Nucleus accumbens (tissue), 56 donors: ENCODE measurements around the gene WNT5B.
A peak's percentile ranks its signal among the peaks of the same experiment; 100 is the strongest.
"Not testable (repeated sequence)": the region's sequence is repeated elsewhere in the genome, so short reads cannot be mapped to it uniquely, and the experiment has no call there.

Experiments used
- DNase-seq, 56 donors: peaks; one replicate each; lab custom pipeline; 2025; lab: John Stamatoyannopoulos, UW

Gene WNT5B

DNA sequence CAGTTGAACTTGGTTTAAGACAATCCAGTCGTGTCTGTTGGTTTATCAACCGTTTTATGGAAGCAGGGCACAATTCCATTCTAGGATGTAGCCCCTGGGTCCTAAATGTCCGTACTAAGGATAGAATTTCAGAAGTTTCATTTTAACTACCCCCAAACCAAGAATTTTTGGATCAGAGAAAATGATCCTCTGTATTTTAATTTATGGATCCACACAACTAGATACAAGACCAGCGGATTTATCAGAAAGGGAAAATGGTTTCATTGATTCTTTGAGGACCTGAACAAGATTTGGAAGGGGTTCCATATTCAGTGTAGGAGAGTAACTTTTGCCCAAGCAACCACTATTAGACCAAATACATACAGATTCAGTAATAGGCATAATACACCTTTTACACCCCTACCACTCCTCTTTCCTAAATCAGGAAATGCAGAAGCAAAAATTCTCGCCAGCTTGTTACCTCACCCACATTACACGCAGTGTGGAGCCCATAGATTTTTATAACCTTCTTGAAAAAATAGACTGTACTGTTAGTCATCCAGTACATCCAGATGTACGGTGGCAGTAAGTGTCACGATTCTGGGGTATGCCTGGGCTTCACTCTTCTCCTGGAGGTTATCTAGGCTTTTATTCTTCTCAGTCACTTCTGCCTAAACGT, 33.2 kb upstream of the WNT5B start:
- no peak for DNase-seq

DNA sequence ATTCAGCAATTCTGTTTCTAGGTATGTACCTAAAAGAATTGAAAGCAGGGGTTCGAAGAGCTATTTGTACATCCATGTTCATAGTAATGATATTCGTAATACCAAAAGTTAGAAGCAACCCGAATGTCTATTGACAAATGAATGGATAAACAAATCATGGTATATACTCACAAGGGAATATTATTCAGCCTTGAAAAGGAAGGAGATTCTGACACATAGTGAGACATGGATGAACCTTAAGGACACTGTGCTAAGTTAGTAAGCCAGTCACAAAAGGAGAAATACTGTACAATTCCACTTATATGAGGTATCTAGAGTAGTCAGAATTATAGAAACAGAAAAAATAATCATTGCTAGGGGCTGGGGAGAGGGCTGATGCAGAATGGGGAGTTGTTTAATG, 30.3 kb upstream of the WNT5B start:
- no peak for DNase-seq

DNA sequence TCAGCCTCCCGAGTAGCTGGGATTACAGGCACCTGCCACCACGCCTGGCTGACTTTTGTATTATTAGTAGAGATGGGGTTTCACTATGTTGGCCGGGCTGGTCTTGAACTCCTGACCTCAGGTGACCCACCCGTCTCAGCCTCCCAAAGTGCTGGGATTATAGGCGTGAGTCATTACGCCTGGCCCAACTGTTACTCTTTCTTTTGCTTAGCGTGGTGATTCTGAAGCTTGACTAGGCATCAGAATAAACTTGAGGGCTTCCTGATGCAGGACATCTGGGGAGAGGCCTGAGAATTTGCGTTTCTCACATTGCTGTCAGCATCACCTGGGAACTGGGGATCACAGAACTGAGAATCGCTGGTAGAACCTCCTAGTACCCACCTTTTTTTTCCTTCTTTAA, 26.3 kb upstream of the WNT5B start:
- not testable (repeated sequence) for DNase-seq

DNA sequence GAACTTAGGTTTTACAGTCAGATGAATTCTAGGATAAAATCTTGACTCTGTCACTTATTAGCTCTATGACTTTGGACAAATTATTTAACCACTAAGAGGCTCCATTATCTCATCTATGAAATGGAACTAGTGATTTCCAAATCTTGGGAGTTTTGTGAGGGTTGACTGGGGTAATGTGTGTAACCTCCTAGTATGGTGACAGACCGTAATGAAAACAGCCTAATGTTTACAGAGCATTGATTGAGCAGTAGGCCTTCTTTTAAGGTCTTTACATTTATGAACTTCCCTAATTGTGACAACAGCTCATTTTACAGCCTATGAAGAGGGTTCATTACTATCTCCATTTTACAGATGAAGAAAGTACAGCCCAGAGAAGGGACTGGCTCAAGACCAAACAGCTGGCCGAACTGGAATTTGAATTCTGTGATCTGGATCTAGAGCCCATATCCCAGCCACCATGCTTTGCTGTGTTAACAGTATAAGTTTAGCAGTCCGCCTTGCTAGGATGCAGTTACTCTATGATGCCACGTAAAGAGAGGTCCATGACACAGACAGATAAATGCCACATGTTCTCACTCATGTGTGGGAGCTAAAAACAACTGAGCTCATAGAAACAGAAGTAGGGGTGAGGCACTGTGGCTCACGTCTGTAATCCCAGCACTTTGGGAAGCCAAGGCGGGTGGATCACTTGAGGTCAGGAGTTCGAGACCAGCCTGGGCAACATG, 25.6 kb upstream of the WNT5B start:
- no peak for DNase-seq

DNA sequence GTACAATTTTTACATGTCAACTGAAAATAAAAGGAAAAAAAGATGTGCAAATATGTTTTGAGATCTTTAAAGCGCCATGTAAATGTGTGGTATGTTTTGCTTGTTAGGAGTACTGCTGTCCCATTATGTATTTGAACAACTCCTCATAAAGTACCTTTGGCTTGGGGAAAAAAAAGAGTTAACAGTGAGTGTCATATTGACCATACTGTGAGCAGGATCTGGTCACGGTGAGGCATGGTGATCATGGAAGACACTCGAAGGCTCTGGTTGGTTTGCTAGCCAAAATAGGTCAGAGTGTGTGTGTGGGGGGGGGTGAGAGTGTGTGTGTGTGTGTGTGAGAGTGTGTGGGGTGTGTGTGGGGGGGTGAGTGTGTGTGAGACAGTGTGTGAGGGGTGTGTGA, 24.6 kb upstream of the WNT5B start:
- DNase-seq: no peak

DNA sequence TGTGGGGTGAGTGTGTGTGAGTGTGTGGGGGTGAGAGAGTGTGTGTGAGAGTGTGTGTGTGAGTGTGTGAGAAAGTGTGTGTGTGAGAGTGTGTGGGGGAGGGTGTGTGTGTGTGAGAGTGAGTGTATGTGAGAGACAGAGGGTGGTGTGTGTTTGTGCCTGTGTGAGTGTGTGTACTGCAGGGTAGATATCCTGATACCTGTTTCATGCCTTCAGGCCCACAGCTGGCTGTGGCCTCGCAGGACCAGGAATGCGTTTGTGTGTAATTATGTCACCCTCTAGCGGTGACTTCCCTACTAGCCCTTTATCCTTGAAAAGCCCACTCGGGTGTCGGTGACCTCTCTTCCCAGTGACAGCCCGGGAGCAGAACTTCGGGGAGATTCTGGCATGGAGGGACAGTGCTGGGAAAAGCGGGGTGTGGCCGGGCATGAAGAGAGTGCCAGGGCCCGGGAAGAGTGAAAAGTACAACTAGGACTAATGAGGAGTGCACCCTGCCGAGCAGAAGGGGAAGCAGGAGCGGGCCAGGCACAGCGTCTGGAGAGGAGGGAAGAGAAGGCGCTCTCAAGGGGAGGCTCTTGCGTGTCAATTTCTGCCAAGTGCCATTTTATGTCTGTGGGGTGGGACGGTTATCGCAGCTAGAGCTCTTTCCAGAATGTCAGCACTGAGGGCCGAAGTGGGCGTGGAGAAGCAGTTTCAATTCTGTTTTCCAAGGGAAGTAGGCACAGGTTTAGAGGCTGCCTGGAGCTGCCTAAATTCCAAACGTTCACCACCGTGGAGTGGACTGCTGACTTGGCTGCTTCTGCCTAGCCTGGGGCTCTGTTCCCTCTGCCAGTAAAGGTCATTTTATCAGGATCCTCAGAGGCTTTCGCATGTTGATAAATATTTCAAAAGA, 23.7 kb upstream of the WNT5B start:
- peak in 48 of 56 donors; percentile 25 to 86 (median 64) for DNase-seq

DNA sequence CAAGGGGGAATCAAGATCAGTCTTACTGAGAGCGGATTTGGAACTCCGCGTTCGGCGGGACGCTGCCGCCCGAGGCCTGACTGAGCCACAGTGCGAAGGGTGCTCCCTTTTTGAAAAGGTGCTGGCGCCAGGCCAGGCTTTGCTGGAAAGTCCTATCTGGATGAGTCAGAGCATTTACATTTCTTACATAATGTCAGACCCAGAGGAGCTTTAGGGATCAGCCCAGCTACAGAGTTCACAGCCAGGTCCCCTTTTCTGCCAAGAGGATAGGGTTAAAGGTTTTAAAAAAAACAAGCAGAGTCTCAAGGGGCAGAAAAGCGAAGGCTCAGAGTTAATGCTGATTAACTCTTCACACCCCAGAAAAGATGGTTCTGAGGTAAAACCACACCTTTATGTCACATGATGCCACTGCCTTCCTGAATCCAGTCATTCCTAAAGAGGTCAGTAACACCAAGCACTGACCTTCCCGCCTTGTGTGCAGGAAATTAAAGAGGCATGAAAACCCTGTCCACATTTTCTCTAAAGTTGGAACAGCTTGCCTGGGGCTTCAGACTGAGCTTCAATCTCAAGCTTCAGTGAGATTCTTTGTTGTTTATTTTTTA, 22.9 kb upstream of the WNT5B start:
- peak in 34 of 56 donors; percentile 6 to 83 (median 48) for DNase-seq

DNA sequence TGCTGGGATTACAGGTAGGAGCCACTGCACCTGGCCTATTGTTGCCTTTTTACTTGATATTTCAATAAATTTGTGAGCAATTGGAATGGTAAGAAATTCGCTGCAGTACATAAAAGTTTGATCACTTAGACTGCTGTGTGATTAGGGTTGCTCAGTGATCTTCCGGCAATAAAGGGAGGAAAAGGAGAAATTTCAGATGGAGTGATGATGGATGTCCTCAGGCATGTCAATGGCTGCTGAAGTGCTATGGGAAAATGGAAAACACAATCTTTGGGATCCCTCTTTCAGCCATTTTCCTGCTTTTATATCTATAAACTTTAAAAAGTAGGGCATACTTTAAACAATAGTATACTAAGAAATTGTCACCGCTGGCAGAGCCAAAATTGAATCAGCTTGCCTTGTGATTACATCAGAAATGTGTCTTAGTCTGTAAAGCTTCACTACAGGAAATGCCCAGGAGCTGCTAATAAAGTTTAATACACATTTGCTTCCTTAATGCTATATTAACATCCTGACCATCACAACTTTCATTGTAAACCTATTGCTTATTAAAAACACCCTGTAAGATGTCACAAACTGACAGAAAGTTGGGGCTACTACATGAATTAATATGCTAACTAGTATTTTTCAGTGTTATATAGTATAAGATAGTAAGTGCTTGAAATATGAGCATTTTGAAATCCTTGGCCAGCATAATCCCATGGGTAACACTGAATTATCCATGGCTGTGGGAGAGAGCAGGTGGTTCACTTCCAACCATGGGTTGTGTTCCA, 20.9 kb upstream of the WNT5B start:
- DNase-seq: no peak

DNA sequence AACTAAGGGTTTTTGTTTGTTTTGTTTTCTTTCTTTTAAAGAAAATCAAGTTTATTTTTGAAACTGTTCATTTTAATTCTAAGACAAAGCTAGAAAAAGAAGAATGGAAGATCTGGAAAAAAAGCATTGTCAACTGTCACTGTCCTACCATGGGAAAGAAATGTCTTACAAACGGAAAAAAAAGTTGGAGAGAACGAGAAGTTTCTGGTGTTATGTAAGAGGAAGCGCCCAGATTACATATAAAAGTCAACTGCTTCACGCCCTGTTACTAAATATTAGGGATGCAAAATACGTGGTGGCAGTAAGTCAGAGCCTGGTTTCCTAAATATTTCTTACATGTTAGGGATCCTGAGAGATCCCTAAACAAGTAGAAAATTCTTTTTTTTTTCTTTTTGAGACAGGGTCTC, 20.3 kb upstream of the WNT5B start:
- no peak for DNase-seq

DNA sequence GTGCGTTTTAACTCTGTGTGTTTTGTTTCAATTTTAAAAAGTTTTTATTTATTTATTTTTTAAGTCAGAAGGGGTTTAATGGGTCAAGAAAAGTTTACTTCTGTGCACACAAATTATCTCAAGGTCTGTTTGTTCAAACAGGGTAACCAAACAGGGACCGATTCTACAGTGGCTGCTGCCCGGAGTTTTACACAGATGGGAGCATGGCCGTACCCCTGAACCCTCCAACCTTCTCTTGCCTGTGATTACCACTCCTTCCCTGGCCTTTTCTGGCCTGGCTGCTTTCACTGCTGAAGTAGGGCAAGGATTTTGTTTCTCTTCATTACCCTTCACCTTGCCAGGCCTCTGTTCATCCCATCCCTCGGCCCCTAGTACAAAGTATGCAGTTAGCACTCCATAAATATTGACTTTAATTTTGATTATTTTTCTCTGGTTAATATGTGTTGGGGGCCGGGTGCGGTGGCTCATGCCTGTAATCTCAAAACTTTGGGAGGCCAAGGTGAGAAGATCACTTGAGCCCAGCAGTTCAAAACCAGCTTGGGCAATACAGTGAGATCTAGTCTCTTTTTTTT, 18.9 kb upstream of the WNT5B start:
- no peak for DNase-seq

DNA sequence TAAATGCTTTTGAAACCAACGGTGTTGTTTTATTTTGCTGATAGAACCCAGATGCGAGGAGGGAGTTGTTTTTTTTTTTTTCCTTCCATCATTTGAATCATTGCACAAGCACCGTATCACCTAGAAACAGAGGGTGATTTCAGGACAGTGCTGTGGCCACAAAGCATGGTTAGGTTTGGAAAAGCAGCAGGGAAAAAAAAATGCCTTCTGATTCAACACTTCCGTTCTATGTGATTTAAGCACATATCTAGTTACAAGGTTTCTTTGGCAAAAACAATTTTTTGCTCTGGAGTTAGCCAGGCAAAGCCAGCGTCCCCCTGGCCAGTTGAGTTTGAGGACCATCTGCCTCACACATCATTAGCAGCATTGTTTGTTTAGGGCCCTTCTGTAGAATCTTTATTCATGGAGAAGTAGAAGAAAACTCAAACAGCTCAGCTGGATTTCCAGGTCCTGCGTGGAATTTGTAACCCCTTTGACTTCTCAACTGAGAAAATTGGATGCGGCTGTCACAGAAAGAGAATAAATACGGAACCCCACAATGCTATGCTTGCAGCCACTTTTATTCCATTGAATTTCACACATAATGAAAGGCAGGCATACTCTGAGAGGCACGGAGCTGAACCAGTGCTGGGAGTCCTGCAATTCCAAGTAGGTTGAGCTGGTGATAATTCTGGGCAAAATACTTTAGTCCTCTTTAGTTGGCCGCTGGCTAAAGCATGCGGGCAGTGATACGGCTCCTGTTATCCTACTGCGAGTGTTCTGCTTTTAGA, 17.0 kb upstream of the WNT5B start:
- DNase-seq: no peak

DNA sequence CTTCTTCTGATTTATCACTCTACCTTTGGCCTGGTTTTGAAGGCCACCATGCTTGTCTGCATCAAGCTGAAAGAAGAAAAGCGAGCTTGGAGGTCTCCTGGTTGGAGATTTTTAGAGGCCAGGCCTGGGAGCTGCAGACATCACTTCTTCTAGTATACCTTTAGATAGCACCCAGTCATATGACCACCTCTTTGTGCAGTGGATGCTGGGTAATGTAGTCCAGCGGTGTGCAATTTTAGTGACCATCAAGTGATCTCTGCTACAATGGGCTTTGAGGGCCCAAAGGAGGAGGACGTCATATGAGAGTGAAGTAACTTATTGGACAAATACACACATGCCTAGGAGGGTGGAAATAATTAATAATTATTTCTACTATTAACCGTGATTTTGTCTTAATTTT, 15.2 kb upstream of the WNT5B start:
- no peak for DNase-seq

DNA sequence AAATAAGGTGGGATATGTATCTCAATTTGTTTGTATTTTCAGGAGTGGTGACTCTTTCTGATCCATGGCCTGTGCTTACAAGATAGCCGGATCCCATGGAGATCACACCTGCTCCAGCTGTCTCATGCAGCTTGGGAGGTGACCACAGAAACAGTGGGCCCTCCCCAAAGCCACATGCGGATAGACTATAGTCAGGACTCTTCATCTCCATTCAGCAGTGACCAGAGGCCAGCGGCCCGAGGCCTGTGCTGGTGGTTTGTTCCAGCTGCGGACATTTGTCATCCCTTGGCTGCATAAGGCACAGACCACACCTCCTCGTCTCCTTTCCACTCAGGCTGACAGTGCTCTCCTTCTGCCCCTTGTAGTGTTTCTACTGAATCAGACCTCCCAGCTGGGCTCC, 14.7 kb upstream of the WNT5B start:
- DNase-seq: no peak

DNA sequence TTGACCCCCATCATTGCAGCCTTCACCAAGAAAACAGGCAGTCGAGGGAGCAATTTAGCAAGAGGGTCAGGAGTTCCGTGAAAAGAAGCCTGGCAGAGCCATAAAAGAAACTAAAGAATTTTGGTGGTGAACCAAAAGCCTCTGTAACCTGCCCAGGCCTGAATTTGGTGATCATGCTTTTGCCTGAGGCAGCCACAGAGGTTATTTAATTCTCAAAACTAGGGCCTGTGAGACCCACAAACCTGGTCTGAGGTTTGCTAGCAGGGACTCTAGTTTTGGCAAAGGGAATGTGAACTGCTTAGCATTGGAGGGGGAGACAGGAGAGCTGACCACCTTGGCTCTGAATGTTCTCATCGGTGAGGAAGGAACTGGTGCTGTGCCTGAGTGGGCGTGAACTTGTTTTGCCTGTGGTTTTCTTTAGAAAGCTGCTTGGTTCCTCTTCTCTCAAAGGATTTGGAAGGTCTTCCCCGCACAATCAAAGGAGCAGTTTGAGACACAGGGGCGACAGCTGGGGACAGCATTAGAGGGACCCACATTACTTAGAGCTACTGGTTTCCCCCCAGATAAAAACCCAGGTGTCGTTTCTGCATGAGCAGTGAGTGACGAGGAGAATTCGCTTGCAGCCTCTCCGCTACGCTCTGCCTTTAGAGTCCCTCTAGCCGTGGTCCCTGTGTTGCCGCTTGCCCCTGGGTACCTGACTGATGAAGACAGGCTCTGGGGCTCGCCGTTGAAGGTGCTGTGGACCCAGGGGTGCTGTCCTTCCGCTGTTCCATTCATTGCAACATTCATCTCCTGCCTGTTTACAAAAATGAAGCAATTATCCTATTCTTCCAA, 12.6 kb upstream of the WNT5B start:
- no peak for DNase-seq

DNA sequence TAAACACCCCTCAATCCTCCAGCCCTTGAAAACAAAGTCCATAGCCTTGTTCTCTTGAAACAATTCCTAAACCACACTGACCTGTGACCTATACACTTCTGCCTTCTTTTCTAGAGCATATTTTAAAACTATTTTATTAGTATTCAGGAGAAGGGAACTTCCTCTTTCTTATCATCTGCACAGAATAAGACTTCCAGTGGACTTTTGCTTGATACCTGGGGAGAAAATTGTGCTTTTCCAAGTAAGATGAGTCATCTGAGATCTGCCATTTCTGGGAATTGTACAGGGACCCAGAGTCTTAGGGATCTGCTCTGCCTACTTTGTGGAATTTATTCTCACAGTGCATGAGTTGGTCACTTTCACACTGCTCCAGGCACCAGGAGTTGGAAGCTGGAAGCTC, 10.5 kb upstream of the WNT5B start:
- no peak for DNase-seq

DNA sequence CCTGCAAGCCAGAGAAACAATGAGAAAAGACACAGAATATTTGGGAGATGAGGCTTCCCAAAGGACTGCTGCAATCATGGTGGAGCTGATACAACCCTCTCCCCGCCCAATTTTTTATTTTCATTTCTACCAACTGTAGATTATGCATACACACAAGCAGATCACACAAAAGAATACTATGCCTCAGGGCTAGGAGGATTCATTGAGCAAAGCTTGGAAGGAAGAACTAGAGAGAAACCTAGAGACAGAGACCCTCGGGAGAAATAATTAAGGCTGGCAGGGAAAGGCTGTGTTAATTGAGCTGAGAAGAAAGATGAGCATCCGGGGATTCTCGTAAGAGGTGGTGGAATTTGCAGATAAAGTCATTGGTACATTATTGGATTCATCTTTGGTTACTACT, 9.9 kb upstream of the WNT5B start:
- no peak for DNase-seq

DNA sequence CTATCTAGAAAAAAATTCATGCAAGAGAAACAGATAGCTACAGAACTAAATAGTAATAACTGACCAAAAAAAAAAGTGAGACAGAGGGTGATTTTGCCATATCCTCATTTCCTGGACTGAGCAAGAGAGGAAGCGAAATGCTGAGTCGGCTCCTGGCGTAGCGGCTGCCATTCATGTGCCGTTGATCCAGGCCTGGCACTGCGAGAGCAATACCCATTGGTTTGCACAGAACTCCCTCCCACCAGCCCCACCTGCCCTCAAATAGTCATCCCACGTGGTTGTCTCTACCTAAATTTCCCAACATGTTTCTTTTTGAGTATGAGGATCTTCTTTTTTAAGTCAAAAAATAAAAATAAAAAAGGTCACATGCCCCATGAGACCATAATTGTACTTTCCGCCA, 9.4 kb upstream of the WNT5B start:
- peak in 4 of 56 donors; percentile 12 to 37 (median 25) for DNase-seq

DNA sequence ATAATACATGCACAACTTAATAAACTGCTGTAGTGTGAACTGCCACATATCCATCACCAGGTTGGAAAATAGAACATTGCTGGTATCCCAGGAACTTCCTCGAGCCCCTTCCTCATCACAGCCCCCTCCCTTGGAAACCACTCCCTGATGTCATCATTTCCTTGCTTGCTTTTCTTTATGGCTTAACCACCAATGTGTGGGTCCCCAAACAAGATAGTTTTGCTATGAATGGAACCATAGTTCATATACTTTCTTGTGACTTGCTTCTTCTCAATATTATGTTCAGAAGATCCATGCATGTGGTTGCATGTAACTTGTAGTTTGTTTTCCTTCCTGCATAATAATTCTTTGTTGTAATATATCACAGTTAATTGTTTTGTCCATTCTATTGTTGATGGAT, 8.9 kb upstream of the WNT5B start:
- no peak for DNase-seq
